H9 (cell line): ENCODE measurements around the gene PRICKLE1. TPM values are rescaled to one million over a fixed set of nuclear protein-coding genes. Genes with fewer than 3 reads are reported as not detected.
A peak's percentile ranks its signal among the peaks of the same experiment; 100 is the strongest.

Source experiments
- DNase-seq: peaks from one replicate; pipeline ENCODE4 v3.0.0-alpha.2; 2017
- H2AFZ ChIP-seq: one replicate; pipeline ENCODE4 v1.6.1; 2013; ENCODE audit warnings: mild to moderate bottlenecking, low read length, control low read depth, moderate library complexity
- H2AK5ac ChIP-seq: 2 replicates; pipeline ENCODE4 v1.6.1; 2013; ENCODE audit warnings: low read length, control low read depth, mixed read lengths; ENCODE audit not compliant: insufficient read length
- H2BK120ac ChIP-seq: one replicate; pipeline ENCODE4 v1.6.1; 2013; ENCODE audit warnings: low read depth, mild to moderate bottlenecking, low read length, control low read depth, inconsistent platforms; ENCODE audit not compliant: poor library complexity, severe bottlenecking
- H2BK12ac ChIP-seq: 2 replicates; pipeline ENCODE4 v1.6.1; 2013; ENCODE audit warnings: low read length, control low read depth, mixed read lengths, low read depth; ENCODE audit not compliant: insufficient read length
- H2BK15ac ChIP-seq: 2 replicates; pipeline ENCODE4 v1.6.1; 2013; ENCODE audit warnings: low read depth, low read length, control low read depth
- H2BK20ac ChIP-seq: one replicate; pipeline ENCODE4 v1.6.1; 2013; ENCODE audit warnings: low read depth, mild to moderate bottlenecking, low read length, control low read depth, inconsistent platforms; ENCODE audit not compliant: poor library complexity, severe bottlenecking
- H2BK5ac ChIP-seq: 2 replicates; pipeline ENCODE4 v1.6.1; 2013; ENCODE audit warnings: low read length, control low read depth, mixed read lengths; ENCODE audit not compliant: insufficient read length
- H3K14ac ChIP-seq: 2 replicates; pipeline ENCODE4 v1.6.1; 2013; ENCODE audit warnings: low read length, control low read depth; ENCODE audit not compliant: insufficient read depth
- H3K18ac ChIP-seq: 2 replicates; pipeline ENCODE4 v1.6.1; 2013; ENCODE audit warnings: low read depth, mild to moderate bottlenecking, mixed read lengths, low read length, control low read depth; ENCODE audit not compliant: insufficient read length
- H3K23ac ChIP-seq: 2 replicates; pipeline ENCODE4 v1.6.1; 2013; ENCODE audit warnings: low read length, control low read depth, mixed read lengths, low read depth; ENCODE audit not compliant: insufficient read length
- H3K23me2 ChIP-seq: 2 replicates; pipeline ENCODE4 v1.6.1; 2013; ENCODE audit warnings: low read depth, mild to moderate bottlenecking, mixed read lengths, low read length, control low read depth; ENCODE audit not compliant: insufficient read length, poor library complexity, severe bottlenecking
- H3K27ac ChIP-seq: 2 replicates; pipeline ENCODE4 v1.5.1; 2013; ENCODE audit warnings: low read length, control low read depth, mixed read lengths, low read depth; ENCODE audit not compliant: insufficient read length
- H3K27me3 ChIP-seq: 2 replicates; pipeline ENCODE4 v1.6.1; 2013; ENCODE audit warnings: low read length, control low read depth, inconsistent platforms; ENCODE audit not compliant: insufficient read depth
- H3K4ac ChIP-seq: 2 replicates; pipeline ENCODE4 v1.6.1; 2013; ENCODE audit warnings: low read depth, mild to moderate bottlenecking, control low read depth, inconsistent platforms, low read length, moderate library complexity
- H3K4me1 ChIP-seq: 2 replicates; pipeline ENCODE4 v1.6.1; 2013; ENCODE audit warnings: low read length, control low read depth, inconsistent platforms; ENCODE audit not compliant: insufficient read depth
- H3K4me2 ChIP-seq: 2 replicates; pipeline ENCODE4 v1.6.1; 2013; ENCODE audit warnings: low read length, control low read depth, mixed read lengths; ENCODE audit not compliant: insufficient read length, insufficient read depth
- H3K56ac ChIP-seq: 2 replicates; pipeline ENCODE4 v1.6.1; 2013; ENCODE audit warnings: low read depth, mild to moderate bottlenecking, mixed read lengths, low read length, control low read depth; ENCODE audit not compliant: insufficient read length
- H3K79me1 ChIP-seq: 2 replicates; pipeline ENCODE4 v1.6.1; 2013; ENCODE audit warnings: low read depth, mild to moderate bottlenecking, moderate library complexity, low read length, control low read depth, inconsistent platforms; ENCODE audit not compliant: insufficient read depth, poor library complexity, severe bottlenecking
- H3K79me2 ChIP-seq: 2 replicates; pipeline ENCODE4 v1.6.1; 2013; ENCODE audit warnings: low read length, control low read depth, inconsistent platforms; ENCODE audit not compliant: insufficient read depth
- H3K9ac ChIP-seq: 2 replicates; pipeline ENCODE4 v1.6.1; 2013; ENCODE audit warnings: low read length, control low read depth, mixed read lengths; ENCODE audit not compliant: insufficient read length; ENCODE audit errors: extremely low read depth
- H3K9me3 ChIP-seq: one replicate; pipeline ENCODE4 v1.6.1; 2013; ENCODE audit warnings: low read depth, low read length, inconsistent platforms; ENCODE audit not compliant: control insufficient read depth
- H3T11ph ChIP-seq: one replicate; pipeline ENCODE4 v1.6.1; 2013; ENCODE audit warnings: mild to moderate bottlenecking, low read length, control low read depth, inconsistent platforms
- H4K20me1 ChIP-seq: one replicate; pipeline ENCODE4 v1.6.1; 2013; ENCODE audit not compliant: control insufficient read depth, insufficient read length, insufficient read depth
- H4K5ac ChIP-seq: 2 replicates; pipeline ENCODE4 v1.6.1; 2013; ENCODE audit warnings: low read depth, mild to moderate bottlenecking, mixed read lengths, low read length, control low read depth; ENCODE audit not compliant: insufficient read length
- H4K8ac ChIP-seq: replicated peaks from 2 replicates; pipeline ENCODE4 v1.6.1; 2013; ENCODE audit warnings: low read length, control low read depth, mixed read lengths, low read depth; ENCODE audit not compliant: insufficient read length
- H4K91ac ChIP-seq: 2 replicates; pipeline ENCODE4 v1.6.1; 2013; ENCODE audit warnings: low read depth, mild to moderate bottlenecking, moderate library complexity, mixed read lengths, low read length, control low read depth; ENCODE audit not compliant: insufficient read length
- H3K27ac Mint-ChIP-seq, 3 experiments: 2 replicates in 2 of 3; 3 replicates in 1 of 3; pipeline ENCODE4 v1.8.0; 2020 to 2021; ENCODE audit warnings: mixed read lengths in 3 of 3, mild to moderate bottlenecking in 1 of 3, moderate library complexity in 1 of 3
- H3K27me3 Mint-ChIP-seq: 2 replicates; pipeline ENCODE4 v1.8.0; 2021; ENCODE audit warnings: low read depth, mild to moderate bottlenecking, moderate library complexity, mixed read lengths
- H3K36me3 Mint-ChIP-seq, 3 experiments: 2 replicates in 2 of 3; 3 replicates in 1 of 3; pipeline ENCODE4 v1.8.0; 2020 to 2021; ENCODE audit warnings: low read depth in 3 of 3, mixed read lengths in 3 of 3; ENCODE audit not compliant: insufficient read depth in 1 of 3
- H3K4me1 Mint-ChIP-seq, 2 experiments: 2 replicates each; pipeline ENCODE4 v1.8.0; 2020; ENCODE audit warnings: mixed read lengths in 2 of 2
- H3K4me3 Mint-ChIP-seq, 2 experiments: 2 replicates in 1 of 2; 3 replicates in 1 of 2; pipeline ENCODE4 v1.8.0; 2020 to 2021; ENCODE audit warnings: mild to moderate bottlenecking in 2 of 2, mixed read lengths in 2 of 2, moderate library complexity in 1 of 2
- H3K9me3 Mint-ChIP-seq, 2 experiments: 2 replicates in 1 of 2; 3 replicates in 1 of 2; pipeline ENCODE4 v1.8.0; 2020; ENCODE audit warnings: mild to moderate bottlenecking in 2 of 2, mixed read lengths in 2 of 2, moderate library complexity in 1 of 2
- CTCF ChIP-seq: fragments of 200-600 bp; sonication (generic); conservative IDR thresholded peaks from 3 replicates; pipeline ENCODE4 v1.8.0; 2021; ENCODE audit warnings: antibody characterized with exemption, mild to moderate bottlenecking
- WGBS: extraction: QIAGEN DNeasy Blood & Tissue Kit; methylation state at CpG from one replicate; pipeline ENCODE4 v1.1.7; 2013; ENCODE audit warnings: missing lambda C conversion rate, low lambda C conversion rate, mixed read lengths; ENCODE audit not compliant: insufficient read length; ENCODE audit errors: extremely low coverage; 5-methylcytosine and 5-hydroxymethylcytosine counted together
- total RNA-seq: library from RNA; stranded (reverse); gene quantifications from 2 replicates; pipeline ENCODE4 v1.2.1, GENCODE V29; 2021

Gene PRICKLE1
- total RNA-seq, 1 experiment from 2014 or later: 20.5 TPM

GRCh38 chr12:42481368-42481767, 108.2 kb downstream of the PRICKLE1 start:
- H3K27ac ChIP-seq: no peak overlapping the region
- DNase-seq: peak; percentile 67

More at GRCh38 chr12:42481368-42481767, 108.2 kb downstream of the PRICKLE1 start:
- H4K5ac ChIP-seq: no peak overlapping the region
- no peaks in the 10 kb centered on the region for H4K20me1 ChIP-seq
- Mint-ChIP-seq H3K4me1 (peaks cover 64% of the 10 kb centered on the region in 2 experiments), H3K27ac (peak overlapping the region in 2 of 3 experiments; percentile 45 to 70; a peak in 2 of 7 replicates), H3K9me3 (peaks cover 0 to 4% of the 10 kb centered on the region in 2 experiments; a peak in 1 of 5 replicates), H3K27me3 (peaks cover 22% of the 10 kb centered on the region), H3K4me3 (peak overlapping the region; percentile 91 to 97), H3K36me3 (peaks cover 4 to 11% (median 7%) of the 10 kb centered on the region in 3 experiments; a peak in 4 of 7 replicates)
- no peak overlapping the region for H3K14ac ChIP-seq
- H2BK5ac ChIP-seq: no peak overlapping the region
- no peaks in the 10 kb centered on the region for H3K79me1 ChIP-seq
- no peak overlapping the region for H2AK5ac ChIP-seq
- peaks cover 39% of the 10 kb centered on the region; the same call in 1 of the 2 replicates for H3K79me2 ChIP-seq
- no peak overlapping the region for H2BK120ac ChIP-seq
- TF ChIP-seq CTCF: no peak
- peaks cover 18% of the 10 kb centered on the region for H3K23me2 ChIP-seq
- H3K18ac ChIP-seq: no peak overlapping the region
- H3K23ac ChIP-seq: no peak overlapping the region
- H4K91ac ChIP-seq: no peak overlapping the region
- H3K56ac ChIP-seq: no peak overlapping the region
- H2BK20ac ChIP-seq: no peak overlapping the region
- no peak overlapping the region for H3K4ac ChIP-seq
- peaks cover 9% of the 10 kb centered on the region for H3K4me1 ChIP-seq
- no peak overlapping the region for H2AFZ ChIP-seq
- H2BK12ac ChIP-seq: no peak overlapping the region
- no peaks in the 10 kb centered on the region for H3K9me3 ChIP-seq
- no peak overlapping the region for H3K9ac ChIP-seq
- H3K27me3 ChIP-seq: no peaks in the 10 kb centered on the region
- H3K4me2 ChIP-seq: peak overlapping the region; percentile 100
- no peak overlapping the region for H2BK15ac ChIP-seq
- no peak overlapping the region for H4K8ac ChIP-seq
- WGBS: no CpG with 5 or more reads among the region's 1 CpG
- H3T11ph ChIP-seq: no peak overlapping the region
